ENCODE measurements around the gene STRADA. TPM values are rescaled to one million over a fixed set of nuclear protein-coding genes. Genes with fewer than 3 reads are reported as not detected.

The STRADA gene
- polyA plus RNA-seq, 1 experiment, result 28.0 TPM

DNA sequence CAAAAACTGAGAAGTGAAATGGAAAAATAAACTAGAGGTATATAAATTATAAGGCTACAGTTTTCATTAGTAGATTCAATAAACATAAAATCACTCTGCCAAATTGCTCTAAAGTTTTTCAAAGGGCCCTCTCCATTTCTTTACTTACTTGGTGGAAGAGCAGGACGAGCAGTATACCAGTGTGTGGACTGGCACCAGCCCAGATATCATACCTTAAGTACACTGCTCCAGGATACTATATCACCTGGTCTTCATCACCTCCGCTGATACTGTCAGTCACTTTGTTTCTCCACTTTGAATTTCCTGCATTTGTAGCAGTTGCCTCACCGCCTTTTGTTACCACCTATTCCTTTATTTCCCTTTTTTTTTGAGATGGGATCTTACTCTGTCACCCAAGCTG lies 81.7 kb downstream of the STRADA start:
- H3K27me3 ChIP-seq (ENCODE audit: control insufficient read depth, insufficient read depth, low read length), result no peaks in the 10 kb centered on the region
- no peak for TF ChIP-seq CTCF (IDR thresholded peaks at IDR 0.05; ENCODE audit: low read depth, low read length)
- DNase-seq (ENCODE audit: low read depth, low spot score), result no peak
- CTCF ChIA-PET, result no interaction called here
- H3K4me3 ChIP-seq (ENCODE audit: low read depth, low read length), result no peak overlapping the region
- POLR2A ChIA-PET, result interaction anchor here (0.7 to 1.1 kb wide), 2 partner anchors 24 to 38 kb away, joined by 3 to 5 read pairs; no protein-coding TSS in a partner anchor
- H3K9me3 ChIP-seq (ENCODE audit: control insufficient read depth, insufficient read depth, low read length), result no peaks in the 10 kb centered on the region
- H3K27ac ChIP-seq (ENCODE audit: low read depth, low read length), result no peak overlapping the region

DNA sequence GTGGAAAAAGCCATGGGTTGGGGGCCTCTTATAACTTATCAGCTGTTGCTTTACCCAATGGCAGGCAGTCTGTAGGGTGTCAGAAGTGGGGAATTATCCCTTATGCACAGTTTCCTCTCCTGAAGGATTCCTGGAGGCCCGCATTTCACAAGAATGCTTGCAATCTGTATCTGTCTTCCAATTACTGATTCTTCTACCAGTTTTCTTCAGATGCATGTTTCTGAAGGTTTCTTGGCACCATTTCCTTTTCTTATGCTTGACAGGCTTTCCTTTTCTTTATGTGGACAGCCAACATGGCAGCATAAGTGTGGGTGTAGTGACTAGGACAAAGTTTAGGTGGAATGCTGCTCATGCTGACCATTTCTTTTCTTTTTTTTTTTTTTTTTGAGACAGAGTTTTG lies 83.2 kb downstream of the STRADA start:
- no peak for TF ChIP-seq CTCF (IDR thresholded peaks at IDR 0.05; ENCODE audit: low read depth, low read length)
- CTCF ChIA-PET, result interaction anchor here (0.7 to 1.3 kb wide), 2 partner anchors 47 to 57 kb away, joined by 4 to 7 read pairs; no protein-coding TSS in a partner anchor

DNA sequence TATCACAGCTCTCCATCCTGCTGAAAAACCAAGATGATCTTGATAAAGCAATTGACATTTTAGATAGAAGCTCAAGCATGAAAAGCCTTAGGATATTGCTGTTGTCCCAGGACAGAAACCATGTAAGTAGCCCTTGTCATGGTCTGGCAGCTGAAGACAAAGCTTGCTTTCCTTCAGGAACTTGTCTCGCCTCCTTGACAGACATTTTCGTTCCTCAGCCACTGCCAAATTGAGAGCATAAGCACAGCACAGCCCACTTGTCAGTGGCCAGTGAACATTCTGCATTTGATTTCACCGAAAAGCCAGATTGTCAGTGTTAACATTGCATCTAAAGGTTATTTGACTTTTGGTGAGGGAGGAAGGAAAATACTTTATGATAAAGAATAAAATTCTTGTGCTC lies 83.8 kb downstream of the STRADA start:
- no peak overlapping the region for H3K4me3 ChIP-seq (ENCODE audit: low read depth, low read length)
- no peak for TF ChIP-seq CTCF (IDR thresholded peaks at IDR 0.05; ENCODE audit: low read depth, low read length)
- no peaks in the 10 kb centered on the region for H3K27me3 ChIP-seq (ENCODE audit: control insufficient read depth, insufficient read depth, low read length)
- no peak for DNase-seq (ENCODE audit: low read depth, low spot score)
- H3K27ac ChIP-seq (ENCODE audit: low read depth, low read length), result no peak overlapping the region
- CTCF ChIA-PET, result interaction anchor here (1.3 kb wide), 1 partner anchor 46 kb away, joined by 4 read pairs; no protein-coding TSS in a partner anchor
- POLR2A ChIA-PET, result no interaction called here
- no peaks in the 10 kb centered on the region for H3K9me3 ChIP-seq (ENCODE audit: control insufficient read depth, insufficient read depth, low read length)

More for the DNA sequence above, 83.2 kb downstream of the STRADA start:
- DNase-seq (ENCODE audit: low read depth, low spot score), result no peak
- Histone ChIP-seq H3K27me3 (ENCODE audit: control insufficient read depth, insufficient read depth, low read length) (no peaks in the 10 kb centered on the region), H3K4me3 (ENCODE audit: low read depth, low read length) (no peak overlapping the region), H3K9me3 (ENCODE audit: control insufficient read depth, insufficient read depth, low read length) (no peaks in the 10 kb centered on the region), H3K27ac (ENCODE audit: low read depth, low read length) (no peak overlapping the region)
- POLR2A ChIA-PET, result no interaction called here

DNA sequence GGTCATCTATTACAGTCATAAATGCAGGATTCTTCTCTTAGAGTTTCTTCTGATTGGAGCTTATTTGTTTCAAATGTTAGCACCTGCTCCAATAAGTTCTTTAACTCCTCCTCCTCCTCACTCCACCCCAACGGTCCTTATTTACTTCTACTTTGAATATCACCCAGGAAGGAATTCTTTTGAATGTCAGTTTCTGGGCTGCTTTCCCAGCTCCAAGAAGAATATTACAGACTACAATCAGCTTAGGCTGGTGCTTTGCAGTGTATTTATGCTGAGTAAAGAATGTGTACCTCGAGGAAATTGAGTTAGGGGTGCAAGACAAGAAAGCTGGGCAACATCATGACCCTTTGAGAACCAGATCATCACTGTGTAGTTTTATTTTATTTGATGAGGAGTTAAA lies 88.5 kb downstream of the STRADA start:
- CTCF ChIA-PET, result interaction anchor here (2.5 kb wide), 1 partner anchor 41 kb away, joined by 9 read pairs; no protein-coding TSS in a partner anchor
- H3K27me3 ChIP-seq (ENCODE audit: control insufficient read depth, insufficient read depth, low read length), result no peaks in the 10 kb centered on the region
- no peak for DNase-seq (ENCODE audit: low read depth, low spot score)

More for the DNA sequence above, 88.5 kb downstream of the STRADA start:
- H3K4me3 ChIP-seq (ENCODE audit: low read depth, low read length), result no peak overlapping the region
- H3K9me3 ChIP-seq (ENCODE audit: control insufficient read depth, insufficient read depth, low read length), result no peaks in the 10 kb centered on the region
- TF ChIP-seq CTCF (IDR thresholded peaks at IDR 0.05; ENCODE audit: low read depth, low read length), result no peak
- no peak overlapping the region for H3K27ac ChIP-seq (ENCODE audit: low read depth, low read length)
- POLR2A ChIA-PET, result no interaction called here

Other genes starting within 250 kb of the STRADA start
- 0.04 and 0.06 TPM in 2 replicates for gene KCNH6, start 218.4 kb downstream of the STRADA start, polyA plus RNA-seq (2011; rRNA removed)
- 50.4 and 52.7 TPM in 2 replicates for gene DCAF7, start 191.3 kb downstream of the STRADA start, polyA plus RNA-seq (2011; rRNA removed)
- gene TACO1, start 140.9 kb downstream of the STRADA start, polyA plus RNA-seq (2011; rRNA removed), result 23.1 and 23.2 TPM in 2 replicates
- 14.9 and 15.3 TPM in 2 replicates for gene MAP3K3, start 119.4 kb downstream of the STRADA start, polyA plus RNA-seq (2011; rRNA removed)
- 13.4 and 24.6 TPM in 2 replicates for gene LIMD2, start 41.7 kb downstream of the STRADA start, polyA plus RNA-seq (2011; rRNA removed)
- 52.2 and 68.9 TPM in 2 replicates for gene CCDC47, start 31.8 kb upstream of the STRADA start, polyA plus RNA-seq (2011; rRNA removed)
- gene DDX42, start 32.4 kb upstream of the STRADA start, polyA plus RNA-seq (2011; rRNA removed), result 122 and 141 TPM in 2 replicates
- gene PSMC5, start 85.6 kb upstream of the STRADA start, polyA plus RNA-seq (2011; rRNA removed), result 179 and 220 TPM in 2 replicates
- gene FTSJ3, start 85.9 kb upstream of the STRADA start, polyA plus RNA-seq (2011; rRNA removed), result 54.2 and 58.4 TPM in 2 replicates
- 48.8 and 58.3 TPM in 2 replicates for gene SMARCD2, start 100.9 kb upstream of the STRADA start, polyA plus RNA-seq (2011; rRNA removed)
- not detected in 2 replicates for gene CSH2, start 131.9 kb upstream of the STRADA start, polyA plus RNA-seq (2011; rRNA removed)
- not detected in 2 replicates for gene GH2, start 140.1 kb upstream of the STRADA start, polyA plus RNA-seq (2011; rRNA removed)
- not detected in 2 replicates for gene CSH1, start 154.8 kb upstream of the STRADA start, polyA plus RNA-seq (2011; rRNA removed)
- not detected in 2 replicates for gene CSHL1, start 169.5 kb upstream of the STRADA start, polyA plus RNA-seq (2011; rRNA removed)
- not detected in 2 replicates for gene GH1, start 177.0 kb upstream of the STRADA start, polyA plus RNA-seq (2011; rRNA removed)
- gene CD79B, start 190.5 kb upstream of the STRADA start, polyA plus RNA-seq (2011; rRNA removed), result not detected in 2 replicates
- gene SCN4A, start 231.1 kb upstream of the STRADA start, polyA plus RNA-seq (2011; rRNA removed), result 0.01 TPM in 2 replicates